H1 (cell line): ENCODE data around the gene RRAS. TPM values are rescaled to one million over a fixed set of nuclear protein-coding genes. Genes with fewer than 3 reads are reported as not detected.

Source experiments
- CHD7 ChIP-seq: fragments of 300-600 bp; sonication (generic); IDR thresholded peaks from 2 replicates; pipeline ENCODE4 v1.7.1; 2012; ENCODE audit warnings: low read length, moderate library complexity, mild to moderate bottlenecking, inconsistent platforms; ENCODE audit not compliant: insufficient replicate concordance
- PHF8 ChIP-seq: fragments of 200-600 bp; sonication (generic); conservative IDR thresholded peaks from 2 replicates; pipeline ENCODE4 v1.7.1; 2012; ENCODE audit warnings: low read depth, mild to moderate bottlenecking, inconsistent platforms, low read length, moderate library complexity
- RAD21 ChIP-seq, 2 experiments: IDR thresholded peaks in 1 of 2; conservative IDR thresholded peaks in 1 of 2; 2 replicates each; pipeline ENCODE4 v1.6.1; 2011; ENCODE audit warnings: low read depth in 2 of 2, low read length in 2 of 2, improper control_type of control experiment in 1 of 2, inconsistent platforms in 1 of 2, mild to moderate bottlenecking in 1 of 2, moderate library complexity in 1 of 2
- SAP30 ChIP-seq: fragments of 300-600 bp; sonication (generic); IDR thresholded peaks from 2 replicates; pipeline ENCODE4 v1.7.1; 2012; ENCODE audit warnings: low read length, moderate library complexity, mild to moderate bottlenecking, inconsistent platforms; ENCODE audit not compliant: insufficient read depth, insufficient replicate concordance
- SP4 ChIP-seq: IDR thresholded peaks from 2 replicates; pipeline ENCODE4 v1.6.1; 2012; ENCODE audit warnings: low read length, inconsistent platforms
- YY1 ChIP-seq: IDR thresholded peaks from 2 replicates; pipeline ENCODE4 v1.6.1; 2011; ENCODE audit warnings: low read depth, mild to moderate bottlenecking, low read length
- polyA plus RNA-seq, 7 experiments: library from polyadenylated mRNA; depleted of rRNA in 3 of 7; stranded (reverse) in 5 of 7; unstranded in 2 of 7; fragments of >200 nt in 5 of 7; fragments of 200-250 nt in 2 of 7; gene quantifications; 1 replicate in 5 of 7; 2 replicates in 1 of 7; 4 replicates in 1 of 7; pipeline versions ENCODE4 v1.2.1 to v1.2.3, GENCODE V29; 2011 to 2013; ENCODE audit warnings: missing spikeins in 2 of 7, mixed read lengths in 2 of 7
- total RNA-seq: library from RNA; stranded (reverse); fragmentation: NEBNext Ultra II Directional; extraction: Animal tissue kit (Norgen Biotek cat#: 25700); gene quantifications from 2 replicates; pipeline ENCODE4 v1.2.1, GENCODE V29; 2021

Gene RRAS
- total and polyA plus RNA-seq, 2 of the 8 experiments (the other 6 are each of a cell fraction or from before 2014, with no cell fraction given) = 17.7 to 49.1 TPM

GRCh38 chr19:49614096-49614833 is 25.7 kb downstream of the RRAS start (continued):
- TF ChIP-seq YY1 (no peak), SAP30 (no peak), RAD21 (IDR thresholded peaks at IDR 0.05 in 1 of 2, conservative IDR thresholded peaks at IDR 0.05 in 1 of 2; ENCODE audit: low read depth in 2 of 2, low read length in 2 of 2) (no peak), PHF8 (no peak), CHD7 (no peak), SP4 (no peak)
- TF ChIP-seq, all 59 proteins: peak for 0
